Measurements from ENCODE around the gene JAG2.

Gene JAG2

GRCh38 chr14:105138021-105138541 is 30.5 kb downstream of the JAG2 start:
- FAIRE-seq: no peak

- no peak for FAIRE-seq
Observed at GRCh38 chr14:105137481-105138020, 31.0 kb downstream of the JAG2 start.

GRCh38 chr14:105136401-105137322 is 31.9 kb downstream of the JAG2 start:
- no peak for FAIRE-seq

GRCh38 chr14:105135700-105136395 is 32.7 kb downstream of the JAG2 start:
- FAIRE-seq: no peak

- FAIRE-seq: no peak
Observed at GRCh38 chr14:105132921-105133654, 35.5 kb downstream of the JAG2 start.

GRCh38 chr14:105131241-105131640 is 37.3 kb downstream of the JAG2 start:
- no peak for FAIRE-seq

GRCh38 chr14:105128059-105128458 is 40.5 kb downstream of the JAG2 start:
- FAIRE-seq: no peak

- FAIRE-seq: no peak
Observed at GRCh38 chr14:105126981-105127329, 41.6 kb downstream of the JAG2 start.

GRCh38 chr14:105126126-105126980 is 42.2 kb downstream of the JAG2 start:
- no peak for FAIRE-seq

GRCh38 chr14:105124823-105125222 is 43.8 kb downstream of the JAG2 start:
- no peak for FAIRE-seq

- FAIRE-seq: no peak
Observed at GRCh38 chr14:105123981-105124765, 44.4 kb downstream of the JAG2 start.

GRCh38 chr14:105123064-105123665 is 45.4 kb downstream of the JAG2 start:
- FAIRE-seq: no peak

GRCh38 chr14:105120056-105120455 is 48.5 kb downstream of the JAG2 start:
- no peak for FAIRE-seq

GRCh38 chr14:105119408-105120025 is 49.1 kb downstream of the JAG2 start:
- no peak for FAIRE-seq

GRCh38 chr14:105118646-105119407 is 49.7 kb downstream of the JAG2 start:
- no peak for FAIRE-seq

GRCh38 chr14:105117710-105118385 is 50.7 kb downstream of the JAG2 start:
- no peak for FAIRE-seq

GRCh38 chr14:105117257-105117646 is 51.3 kb downstream of the JAG2 start:
- no peak for FAIRE-seq

GRCh38 chr14:105116451-105117256 is 51.9 kb downstream of the JAG2 start:
- no peak for FAIRE-seq
